MCF 10A (cell line): ENCODE data around the gene CALML6. TPM values are rescaled to one million over a fixed set of nuclear protein-coding genes. Genes with fewer than 3 reads are reported as not detected.
"Not testable (repeated sequence)": the region's sequence is repeated elsewhere in the genome, so short reads cannot be mapped to it uniquely, and the experiment has no call there.

Experiments
- BruUV-seq: library from RNA; stranded (reverse); fragments of 400-500 nt; replicated peaks from 2 replicates; lab custom pipeline; 2021; lab: Mats Ljungman, UMichigan
- CTCF ChIA-PET: fragments of 300-600 bp; sonication (Branson Sonifier 250); formaldehyde crosslinking; extraction: SDS; loops from one replicate; lab custom pipeline; 2021; ENCODE audit warnings: antibody characterized with exemption, inconsistent platforms; lab: Yijun Ruan, JAX
- POLR2A ChIA-PET: fragments of 300-600, 350-650 bp; sonication (Branson Sonifier 250); formaldehyde crosslinking; extraction: SDS; loops from one replicate; lab custom pipeline; 2020; ENCODE audit warnings: antibody characterized with exemption, inconsistent platforms; lab: Yijun Ruan, JAX
- DNase-seq: peaks from one replicate; pipeline ENCODE4 v3.0.0-alpha.2; 2018; ENCODE audit not compliant: unreplicated experiment
- H3K27ac Mint-ChIP-seq: one replicate; pipeline ENCODE4 v1.8.0; 2022; ENCODE audit warnings: mild to moderate bottlenecking, low read depth, mixed read lengths; ENCODE audit not compliant: unreplicated experiment
- H3K27me3 Mint-ChIP-seq: one replicate; pipeline ENCODE4 v1.8.0; 2022; ENCODE audit warnings: mixed read lengths; ENCODE audit not compliant: insufficient read depth, unreplicated experiment
- H3K36me3 Mint-ChIP-seq: one replicate; pipeline ENCODE4 v1.8.0; 2022; ENCODE audit warnings: mild to moderate bottlenecking, moderate library complexity, mixed read lengths; ENCODE audit not compliant: insufficient read depth, unreplicated experiment
- H3K4me1 Mint-ChIP-seq: one replicate; pipeline ENCODE4 v1.8.0; 2022; ENCODE audit warnings: mixed read lengths; ENCODE audit not compliant: insufficient read depth, unreplicated experiment
- H3K4me3 Mint-ChIP-seq: one replicate; pipeline ENCODE4 v1.8.0; 2022; ENCODE audit warnings: mild to moderate bottlenecking, moderate library complexity, mixed read lengths; ENCODE audit not compliant: unreplicated experiment
- H3K9me3 Mint-ChIP-seq: one replicate; pipeline ENCODE4 v1.8.0; 2022; ENCODE audit warnings: mixed read lengths; ENCODE audit not compliant: unreplicated experiment
- intact Hi-C: fragments of 100-400 bp; cut with micrococcal nuclease; formaldehyde crosslinking; loops from 2 replicates; pipeline ENCODE4 v1.14.1; 2022
- total RNA-seq: library from RNA; stranded (reverse); gene quantifications from 2 replicates; pipeline ENCODE4 v1.2.3, GENCODE V29; 2022
- TF ChIP-seq, protein P1 (sequence below): fragments of 200-600 bp; IDR thresholded peaks from one replicate; pipeline ENCODE4 v1.8.0; 2022; ENCODE audit warnings: antibody characterized with exemption, mild to moderate bottlenecking; ENCODE audit not compliant: unreplicated experiment

CALML6 gene
- total RNA-seq, 1 experiment from 2014 or later, result 1.7 TPM

DNA sequence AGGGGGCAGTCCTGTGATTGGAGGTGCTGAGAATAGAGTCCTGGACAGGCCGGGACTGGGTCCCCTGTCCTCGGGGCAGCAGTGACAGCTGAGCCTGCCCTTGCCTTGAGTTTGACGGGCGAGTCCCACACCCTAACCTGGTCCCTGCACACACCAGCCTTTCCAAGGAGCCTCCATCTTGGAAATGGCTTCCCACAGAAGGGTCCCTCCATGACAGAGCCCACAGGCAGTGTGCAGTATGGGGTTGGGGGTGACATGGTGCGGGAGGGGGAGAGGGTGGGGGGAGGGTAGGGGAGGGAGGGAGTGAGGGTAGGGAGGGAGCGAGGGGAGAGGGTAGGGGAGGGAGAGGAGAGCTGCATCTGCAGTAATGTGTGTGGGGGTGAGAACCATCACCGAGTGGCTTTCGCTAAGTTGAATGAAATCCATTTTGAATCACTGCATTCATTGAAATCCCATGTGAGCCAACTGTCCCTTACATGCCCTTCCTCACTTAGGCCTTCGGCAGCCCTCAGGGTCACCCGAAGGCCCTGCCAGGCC lies 14.1 kb downstream of the CALML6 start:
- Mint-ChIP-seq H3K27ac (no peak overlapping the region), H3K27me3 (no peaks in the 10 kb centered on the region), H3K9me3 (peaks cover 5% of the 10 kb centered on the region), H3K4me1 (no peaks in the 10 kb centered on the region), H3K4me3 (no peak overlapping the region), H3K36me3 (no peaks in the 10 kb centered on the region)
- no TSS peak for BruUV-seq
- CTCF ChIA-PET, result interaction anchor here (0.7 to 1.3 kb wide), 2 partner anchors 17 to 22 kb away, joined by 3 to 4 read pairs; no protein-coding TSS in a partner anchor
- no peak for DNase-seq
- POLR2A ChIA-PET, result no interaction called here
- intact Hi-C loops, result no loop called here
- TF ChIP-seq, protein P1, sequence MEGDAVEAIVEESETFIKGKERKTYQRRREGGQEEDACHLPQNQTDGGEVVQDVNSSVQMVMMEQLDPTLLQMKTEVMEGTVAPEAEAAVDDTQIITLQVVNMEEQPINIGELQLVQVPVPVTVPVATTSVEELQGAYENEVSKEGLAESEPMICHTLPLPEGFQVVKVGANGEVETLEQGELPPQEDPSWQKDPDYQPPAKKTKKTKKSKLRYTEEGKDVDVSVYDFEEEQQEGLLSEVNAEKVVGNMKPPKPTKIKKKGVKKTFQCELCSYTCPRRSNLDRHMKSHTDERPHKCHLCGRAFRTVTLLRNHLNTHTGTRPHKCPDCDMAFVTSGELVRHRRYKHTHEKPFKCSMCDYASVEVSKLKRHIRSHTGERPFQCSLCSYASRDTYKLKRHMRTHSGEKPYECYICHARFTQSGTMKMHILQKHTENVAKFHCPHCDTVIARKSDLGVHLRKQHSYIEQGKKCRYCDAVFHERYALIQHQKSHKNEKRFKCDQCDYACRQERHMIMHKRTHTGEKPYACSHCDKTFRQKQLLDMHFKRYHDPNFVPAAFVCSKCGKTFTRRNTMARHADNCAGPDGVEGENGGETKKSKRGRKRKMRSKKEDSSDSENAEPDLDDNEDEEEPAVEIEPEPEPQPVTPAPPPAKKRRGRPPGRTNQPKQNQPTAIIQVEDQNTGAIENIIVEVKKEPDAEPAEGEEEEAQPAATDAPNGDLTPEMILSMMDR, result no peak

DNA sequence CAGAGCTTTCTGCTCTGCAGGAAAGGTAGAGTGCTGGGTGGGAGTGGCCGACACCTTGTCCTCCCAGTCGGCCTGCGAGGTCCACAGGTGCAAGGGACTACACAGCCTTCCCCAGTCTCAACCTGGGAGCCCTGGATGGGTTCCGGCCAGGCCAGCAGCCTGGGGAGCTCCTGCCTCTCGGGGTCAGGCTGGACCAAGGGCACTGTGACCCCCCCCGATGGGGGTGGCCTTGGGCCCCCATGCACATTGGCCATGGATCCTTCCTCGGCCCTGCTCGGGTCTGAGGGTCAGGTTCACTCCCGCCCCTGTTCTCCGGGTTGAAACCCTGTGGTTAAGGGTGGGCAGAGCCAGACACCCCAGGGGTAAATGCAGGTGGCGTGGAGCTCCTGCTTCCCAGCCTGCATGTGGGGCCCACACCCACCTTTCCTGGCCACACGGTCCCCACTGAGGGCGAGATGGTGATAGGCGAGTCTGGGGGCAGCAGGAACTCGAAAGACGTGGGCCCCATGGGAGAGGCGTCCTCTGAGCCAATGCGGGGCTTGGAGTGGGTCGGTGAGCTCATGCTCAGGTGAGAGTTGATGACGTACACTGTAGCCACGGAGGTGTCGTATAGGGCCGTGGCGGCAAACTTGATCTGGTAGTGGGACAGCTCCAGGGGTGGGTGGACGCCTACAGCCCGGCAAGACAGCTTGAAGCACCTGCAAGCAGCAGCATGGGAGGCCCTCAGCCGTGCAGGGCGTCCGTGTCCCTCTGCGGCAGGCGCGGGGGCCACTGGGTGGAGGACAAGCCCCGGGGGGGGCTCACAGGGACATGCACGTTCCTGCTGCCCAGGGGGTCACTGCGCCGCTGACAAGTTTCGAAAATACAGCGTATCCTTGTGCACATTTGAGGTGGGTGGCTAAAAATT lies 14.8 kb downstream of the CALML6 start:
- Mint-ChIP-seq H3K36me3 (no peaks in the 10 kb centered on the region), H3K4me1 (no peaks in the 10 kb centered on the region), H3K27ac (no peak overlapping the region), H3K9me3 (peaks cover 12% of the 10 kb centered on the region), H3K4me3 (no peak overlapping the region), H3K27me3 (no peaks in the 10 kb centered on the region)
- DNase-seq, result no peak
- POLR2A ChIA-PET, result interaction anchor here (0.6 kb wide), 1 partner anchor 12 kb away, joined by 4 read pairs; no protein-coding TSS in a partner anchor
- TF ChIP-seq, protein P1, result no peak
- intact Hi-C loops, result no loop called here
- no TSS peak for BruUV-seq
- CTCF ChIA-PET, result interaction anchor here (0.7 to 1.3 kb wide), 3 partner anchors 17 to 31 kb away, joined by 3 to 4 read pairs (median 4); no protein-coding TSS in a partner anchor

DNA sequence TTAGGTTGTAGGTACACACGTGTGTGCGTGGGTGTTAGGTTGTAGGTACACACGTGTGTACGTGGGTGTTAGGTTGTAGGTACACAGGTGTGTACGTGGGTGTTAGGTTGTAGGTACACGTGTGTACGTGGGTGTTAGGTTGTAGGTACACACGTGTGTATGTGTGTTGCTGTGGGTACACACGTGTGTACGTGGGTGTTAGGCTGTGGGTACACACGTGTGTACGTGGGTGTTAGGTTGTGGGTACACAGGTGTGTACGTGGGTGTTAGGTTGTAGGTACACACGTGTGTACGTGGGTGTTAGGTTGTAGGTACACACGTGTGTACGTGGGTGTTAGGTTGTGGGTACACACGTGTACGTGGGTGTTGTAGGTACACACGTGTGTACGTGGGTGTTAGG lies 19.8 kb downstream of the CALML6 start:
- H3K4me1 Mint-ChIP-seq, H3K27ac Mint-ChIP-seq, DNase-seq, H3K27me3 Mint-ChIP-seq, H3K4me3 Mint-ChIP-seq, POLR2A ChIA-PET, H3K36me3 Mint-ChIP-seq, BruUV-seq, intact Hi-C loops: not testable (repeated sequence)
- CTCF ChIA-PET, result interaction anchor here (0.7 kb wide), 1 partner anchor 20 kb away, joined by 3 read pairs; the partner anchor contains the start of gene CALML6
- peaks cover 19% of the 10 kb centered on the region for H3K9me3 Mint-ChIP-seq

DNA sequence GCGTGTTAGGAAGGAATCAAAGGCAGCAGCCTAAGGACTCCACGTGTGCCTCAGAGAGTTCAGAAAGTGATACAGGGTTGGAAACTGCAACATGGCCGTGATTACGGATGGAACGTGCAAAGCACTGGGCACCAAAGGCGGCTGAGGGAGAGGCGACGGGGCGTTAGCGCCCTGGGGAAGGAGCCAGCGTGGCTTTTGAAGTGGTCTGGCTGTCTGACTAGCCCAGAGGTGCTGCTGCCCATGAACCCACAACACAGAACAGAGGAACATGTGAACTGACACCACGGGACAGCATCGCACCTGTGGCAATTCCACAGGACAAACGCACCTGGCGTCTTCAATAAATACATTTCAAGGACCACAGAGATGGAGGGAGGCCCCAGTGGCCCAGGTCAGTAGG lies 22.0 kb downstream of the CALML6 start:
- intact Hi-C loops, result no loop called here
- POLR2A ChIA-PET, result no interaction called here
- no TSS peak for BruUV-seq

More for the DNA sequence above, 22.0 kb downstream of the CALML6 start:
- Mint-ChIP-seq H3K9me3 (peaks cover 19% of the 10 kb centered on the region), H3K27me3 (peaks cover 17% of the 10 kb centered on the region), H3K27ac (no peak overlapping the region), H3K36me3 (no peaks in the 10 kb centered on the region), H3K4me1 (no peaks in the 10 kb centered on the region), H3K4me3 (no peak overlapping the region)
- no peak for DNase-seq
- CTCF ChIA-PET, result no interaction called here
- TF ChIP-seq, protein P1, result no peak
